ENCODE data around the gene BLOC1S3. TPM values are rescaled to one million over a fixed set of nuclear protein-coding genes. Genes with fewer than 3 reads are reported as not detected.

The BLOC1S3 gene
- polyA plus RNA-seq, 2 of the 4 experiments (the other 2 are of a cell fraction): 7.5 to 12.2 TPM

GRCh38 chr19:45159210-45159970 is 19.2 kb upstream of the BLOC1S3 start:
- H3K9me3 ChIP-seq: no peaks in the 10 kb centered on the region
- no peak overlapping the region; a peak in 1 of 6 replicates for H3K27ac ChIP-seq
- FAIRE-seq (no peak), DNase-seq (ENCODE audit: low read depth in 1 of 2, low spot score in 1 of 2) (no peak), ATAC-seq (no peak)
- POLR2A ChIA-PET: interaction anchor here (0.6 kb wide), 1 partner anchor 19 kb away, joined by 3 read pairs; the partner anchor contains the start of genes BLOC1S3 and TRAPPC6A
- H3K4me1 ChIP-seq: peaks cover 8% of the 10 kb centered on the region; the same call in 1 of the 3 replicates
- TF ChIP-seq FOSB (CRISPR knock-in tag; IDR thresholded peaks at IDR 0.05): no peak
- TF ChIP-seq, protein P1, sequence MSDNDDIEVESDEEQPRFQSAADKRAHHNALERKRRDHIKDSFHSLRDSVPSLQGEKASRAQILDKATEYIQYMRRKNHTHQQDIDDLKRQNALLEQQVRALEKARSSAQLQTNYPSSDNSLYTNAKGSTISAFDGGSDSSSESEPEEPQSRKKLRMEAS (IDR thresholded peaks at IDR 0.05): no peak
- no peak for TF ChIP-seq E2F6 (IDR thresholded peaks at IDR 0.05; ENCODE audit: borderline replicate concordance, low read depth)
- TF ChIP-seq HDAC2 (IDR thresholded peaks at IDR 0.05): no peak
- TF ChIP-seq TP53 (CRISPR knock-in tag; IDR thresholded peaks at IDR 0.05): no peak
- TF ChIP-seq ZNF302 (CRISPR knock-in tag; IDR thresholded peaks at IDR 0.05): no peak
- TF ChIP-seq SREBF2 (IDR thresholded peaks at IDR 0.05): no peak
- TF ChIP-seq RAD21 (conservative IDR thresholded peaks at IDR 0.05 in 1 of 2, IDR thresholded peaks at IDR 0.05 in 1 of 2): no peak
- TF ChIP-seq HEYL (CRISPR knock-in tag; IDR thresholded peaks at IDR 0.05): no peak
- no peak for TF ChIP-seq RARB (CRISPR knock-in tag; IDR thresholded peaks at IDR 0.05)
- TF ChIP-seq HOXB5 (CRISPR knock-in tag; IDR thresholded peaks at IDR 0.05): no peak
- no peak overlapping the region for H3K4me2 ChIP-seq
- CTCF ChIA-PET: interaction anchor here (1.1 to 2.9 kb wide), 8 partner anchors 9 to 179 kb away, joined by 4 to 14 read pairs (median 9); partner anchors contain the start of genes BLOC1S3 and TRAPPC6A
- 74% methylated on average over 12 of the region's 12 CpGs for WGBS (ENCODE audit: missing lambda C conversion rate)
- H3K4me3 ChIP-seq: no peak overlapping the region

- WGBS (ENCODE audit: missing lambda C conversion rate): 74% methylated on average over 10 of the region's 10 CpGs
- Histone ChIP-seq H3K4me2 (no peak overlapping the region), H3K4me3 (no peak overlapping the region), H3K4me1 (peaks cover 5% of the 10 kb centered on the region; the same call in 1 of the 3 replicates), H3K9me3 (no peaks in the 10 kb centered on the region), H3K27ac (no peak overlapping the region; a peak in 1 of 6 replicates)
- DNase-seq (ENCODE audit: low read depth in 1 of 2, low spot score in 1 of 2): no peak
- FAIRE-seq: no peak
- ChIA-PET CTCF (interaction anchor here (1.0 to 2.9 kb wide), 9 partner anchors 9 to 178 kb away, joined by 3 to 14 read pairs (median 5); partner anchors contain the start of genes BLOC1S3 and TRAPPC6A), POLR2A (interaction anchor here (0.6 kb wide), 1 partner anchor 18 kb away, joined by 3 read pairs; the partner anchor contains the start of genes BLOC1S3 and TRAPPC6A)
- no peak for ATAC-seq
- TF ChIP-seq FOSB (CRISPR knock-in tag; IDR thresholded peaks at IDR 0.05) (no peak), FOSL2 (IDR thresholded peaks at IDR 0.05) (no peak), FOSL2 (CRISPR knock-in tag; IDR thresholded peaks at IDR 0.05) (no peak), HMGXB4 (CRISPR knock-in tag; IDR thresholded peaks at IDR 0.05; ENCODE audit: borderline replicate concordance) (no peak), ZNF302 (CRISPR knock-in tag; IDR thresholded peaks at IDR 0.05) (no peak)
Measured at GRCh38 chr19:45159971-45160324, 18.6 kb upstream of the BLOC1S3 start.

- Histone ChIP-seq H3K4me1 (0 out of 3 replicates have a peak, but pooled peaks cover 4% of the 10 kb centered on the region), H3K4me3 (no peak within 1 kb of the TSS), H3K27ac (no peak within 1 kb of the TSS; a peak in 1 of 6 replicates), H3K9me3 (no peaks in the 10 kb centered on the region), H3K4me2 (no peak within 1 kb of the TSS)
- ATAC-seq (peak in 1 of 2 experiments; percentile 3; a peak in 1 of 6 replicates), FAIRE-seq (no peak), DNase-seq (ENCODE audit: low read depth in 1 of 2, low spot score in 1 of 2) (no peak)
- ChIA-PET POLR2A (interaction anchor here (0.5 kb wide), 1 partner anchor 1436 kb away, joined by 3 read pairs; no protein-coding TSS in a partner anchor), CTCF (interaction anchor here (0.6 to 2.9 kb wide), 13 partner anchors 11 to 206 kb away, joined by 3 to 14 read pairs (median 5); partner anchors contain the start of genes BLOC1S3, CLPTM1 and TRAPPC6A)
- TF ChIP-seq NPAS2 (CRISPR knock-in tag; IDR thresholded peaks at IDR 0.05; ENCODE audit: borderline replicate concordance) (no peak), ESRRA (IDR thresholded peaks at IDR 0.05; ENCODE audit: borderline replicate concordance, low read length) (no peak), TFCP2L1 (CRISPR knock-in tag; IDR thresholded peaks at IDR 0.05) (no peak), CEBPB (IDR thresholded peaks at IDR 0.05) (no peak), HDAC2 (IDR thresholded peaks at IDR 0.05) (no peak), CBX2 (IDR thresholded peaks at IDR 0.05; ENCODE audit: borderline replicate concordance, low read depth) (no peak), FOSB (CRISPR knock-in tag; IDR thresholded peaks at IDR 0.05) (no peak), KDM1A (IDR thresholded peaks at IDR 0.05; ENCODE audit: low read depth) (no peak), HMGXB4 (CRISPR knock-in tag; IDR thresholded peaks at IDR 0.05; ENCODE audit: borderline replicate concordance) (no peak), POLR2AphosphoS2 (conservative IDR thresholded peaks at IDR 0.05; ENCODE audit: low read length) (no peak)
- TF ChIP-seq, protein P2, sequence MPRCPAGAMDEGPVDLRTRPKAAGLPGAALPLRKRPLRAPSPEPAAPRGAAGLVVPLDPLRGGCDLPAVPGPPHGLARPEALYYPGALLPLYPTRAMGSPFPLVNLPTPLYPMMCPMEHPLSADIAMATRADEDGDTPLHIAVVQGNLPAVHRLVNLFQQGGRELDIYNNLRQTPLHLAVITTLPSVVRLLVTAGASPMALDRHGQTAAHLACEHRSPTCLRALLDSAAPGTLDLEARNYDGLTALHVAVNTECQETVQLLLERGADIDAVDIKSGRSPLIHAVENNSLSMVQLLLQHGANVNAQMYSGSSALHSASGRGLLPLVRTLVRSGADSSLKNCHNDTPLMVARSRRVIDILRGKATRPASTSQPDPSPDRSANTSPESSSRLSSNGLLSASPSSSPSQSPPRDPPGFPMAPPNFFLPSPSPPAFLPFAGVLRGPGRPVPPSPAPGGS (IDR thresholded peaks at IDR 0.05): no peak
- WGBS (ENCODE audit: missing lambda C conversion rate): 74% methylated on average over 26 of the region's 29 CpGs
Measured at GRCh38 chr19:45160870-45161737, 17.5 kb upstream of the BLOC1S3 start, which contains the start of gene NKPD1. Gene NKPD1, minus strand, starts transcription at chr19:45160982. Its CDS starts 832 bp downstream, at chr19:45160150.

All from A549 (cell line).